H9 (cell line): ENCODE data around the gene SCN5A. TPM values are rescaled to one million over a fixed set of nuclear protein-coding genes. Genes with fewer than 3 reads are reported as not detected.

ENCODE experiments used
- DNase-seq: peaks from one replicate; pipeline ENCODE4 v3.0.0-alpha.2; 2017
- H2AFZ ChIP-seq: one replicate; pipeline ENCODE4 v1.6.1; 2013; ENCODE audit warnings: mild to moderate bottlenecking, low read length, control low read depth, moderate library complexity
- H2AK5ac ChIP-seq: 2 replicates; pipeline ENCODE4 v1.6.1; 2013; ENCODE audit warnings: low read length, control low read depth, mixed read lengths; ENCODE audit not compliant: insufficient read length
- H2BK120ac ChIP-seq: one replicate; pipeline ENCODE4 v1.6.1; 2013; ENCODE audit warnings: low read depth, mild to moderate bottlenecking, low read length, control low read depth, inconsistent platforms; ENCODE audit not compliant: poor library complexity, severe bottlenecking
- H2BK12ac ChIP-seq: 2 replicates; pipeline ENCODE4 v1.6.1; 2013; ENCODE audit warnings: low read length, control low read depth, mixed read lengths, low read depth; ENCODE audit not compliant: insufficient read length
- H2BK15ac ChIP-seq: 2 replicates; pipeline ENCODE4 v1.6.1; 2013; ENCODE audit warnings: low read depth, low read length, control low read depth
- H2BK20ac ChIP-seq: one replicate; pipeline ENCODE4 v1.6.1; 2013; ENCODE audit warnings: low read depth, mild to moderate bottlenecking, low read length, control low read depth, inconsistent platforms; ENCODE audit not compliant: poor library complexity, severe bottlenecking
- H2BK5ac ChIP-seq: 2 replicates; pipeline ENCODE4 v1.6.1; 2013; ENCODE audit warnings: low read length, control low read depth, mixed read lengths; ENCODE audit not compliant: insufficient read length
- H3K14ac ChIP-seq: 2 replicates; pipeline ENCODE4 v1.6.1; 2013; ENCODE audit warnings: low read length, control low read depth; ENCODE audit not compliant: insufficient read depth
- H3K18ac ChIP-seq: 2 replicates; pipeline ENCODE4 v1.6.1; 2013; ENCODE audit warnings: low read depth, mild to moderate bottlenecking, mixed read lengths, low read length, control low read depth; ENCODE audit not compliant: insufficient read length
- H3K23ac ChIP-seq: 2 replicates; pipeline ENCODE4 v1.6.1; 2013; ENCODE audit warnings: low read length, control low read depth, mixed read lengths, low read depth; ENCODE audit not compliant: insufficient read length
- H3K23me2 ChIP-seq: 2 replicates; pipeline ENCODE4 v1.6.1; 2013; ENCODE audit warnings: low read depth, mild to moderate bottlenecking, mixed read lengths, low read length, control low read depth; ENCODE audit not compliant: insufficient read length, poor library complexity, severe bottlenecking
- H3K27ac ChIP-seq: 2 replicates; pipeline ENCODE4 v1.5.1; 2013; ENCODE audit warnings: low read length, control low read depth, mixed read lengths, low read depth; ENCODE audit not compliant: insufficient read length
- H3K27me3 ChIP-seq: 2 replicates; pipeline ENCODE4 v1.6.1; 2013; ENCODE audit warnings: low read length, control low read depth, inconsistent platforms; ENCODE audit not compliant: insufficient read depth
- H3K4ac ChIP-seq: 2 replicates; pipeline ENCODE4 v1.6.1; 2013; ENCODE audit warnings: low read depth, mild to moderate bottlenecking, control low read depth, inconsistent platforms, low read length, moderate library complexity
- H3K4me1 ChIP-seq: 2 replicates; pipeline ENCODE4 v1.6.1; 2013; ENCODE audit warnings: low read length, control low read depth, inconsistent platforms; ENCODE audit not compliant: insufficient read depth
- H3K4me2 ChIP-seq: 2 replicates; pipeline ENCODE4 v1.6.1; 2013; ENCODE audit warnings: low read length, control low read depth, mixed read lengths; ENCODE audit not compliant: insufficient read length, insufficient read depth
- H3K56ac ChIP-seq: 2 replicates; pipeline ENCODE4 v1.6.1; 2013; ENCODE audit warnings: low read depth, mild to moderate bottlenecking, mixed read lengths, low read length, control low read depth; ENCODE audit not compliant: insufficient read length
- H3K79me1 ChIP-seq: 2 replicates; pipeline ENCODE4 v1.6.1; 2013; ENCODE audit warnings: low read depth, mild to moderate bottlenecking, moderate library complexity, low read length, control low read depth, inconsistent platforms; ENCODE audit not compliant: insufficient read depth, poor library complexity, severe bottlenecking
- H3K79me2 ChIP-seq: 2 replicates; pipeline ENCODE4 v1.6.1; 2013; ENCODE audit warnings: low read length, control low read depth, inconsistent platforms; ENCODE audit not compliant: insufficient read depth
- H3K9ac ChIP-seq: 2 replicates; pipeline ENCODE4 v1.6.1; 2013; ENCODE audit warnings: low read length, control low read depth, mixed read lengths; ENCODE audit not compliant: insufficient read length; ENCODE audit errors: extremely low read depth
- H3K9me3 ChIP-seq: one replicate; pipeline ENCODE4 v1.6.1; 2013; ENCODE audit warnings: low read depth, low read length, inconsistent platforms; ENCODE audit not compliant: control insufficient read depth
- H3T11ph ChIP-seq: one replicate; pipeline ENCODE4 v1.6.1; 2013; ENCODE audit warnings: mild to moderate bottlenecking, low read length, control low read depth, inconsistent platforms
- H4K20me1 ChIP-seq: one replicate; pipeline ENCODE4 v1.6.1; 2013; ENCODE audit not compliant: control insufficient read depth, insufficient read length, insufficient read depth
- H4K5ac ChIP-seq: 2 replicates; pipeline ENCODE4 v1.6.1; 2013; ENCODE audit warnings: low read depth, mild to moderate bottlenecking, mixed read lengths, low read length, control low read depth; ENCODE audit not compliant: insufficient read length
- H4K8ac ChIP-seq: replicated peaks from 2 replicates; pipeline ENCODE4 v1.6.1; 2013; ENCODE audit warnings: low read length, control low read depth, mixed read lengths, low read depth; ENCODE audit not compliant: insufficient read length
- H4K91ac ChIP-seq: 2 replicates; pipeline ENCODE4 v1.6.1; 2013; ENCODE audit warnings: low read depth, mild to moderate bottlenecking, moderate library complexity, mixed read lengths, low read length, control low read depth; ENCODE audit not compliant: insufficient read length
- H3K27ac Mint-ChIP-seq, 3 experiments: 2 replicates in 2 of 3; 3 replicates in 1 of 3; pipeline ENCODE4 v1.8.0; 2020 to 2021; ENCODE audit warnings: mixed read lengths in 3 of 3, mild to moderate bottlenecking in 1 of 3, moderate library complexity in 1 of 3
- H3K27me3 Mint-ChIP-seq: 2 replicates; pipeline ENCODE4 v1.8.0; 2021; ENCODE audit warnings: low read depth, mild to moderate bottlenecking, moderate library complexity, mixed read lengths
- H3K36me3 Mint-ChIP-seq, 3 experiments: 2 replicates in 2 of 3; 3 replicates in 1 of 3; pipeline ENCODE4 v1.8.0; 2020 to 2021; ENCODE audit warnings: low read depth in 3 of 3, mixed read lengths in 3 of 3; ENCODE audit not compliant: insufficient read depth in 1 of 3
- H3K4me1 Mint-ChIP-seq, 2 experiments: 2 replicates each; pipeline ENCODE4 v1.8.0; 2020; ENCODE audit warnings: mixed read lengths in 2 of 2
- H3K4me3 Mint-ChIP-seq, 2 experiments: 2 replicates in 1 of 2; 3 replicates in 1 of 2; pipeline ENCODE4 v1.8.0; 2020 to 2021; ENCODE audit warnings: mild to moderate bottlenecking in 2 of 2, mixed read lengths in 2 of 2, moderate library complexity in 1 of 2
- H3K9me3 Mint-ChIP-seq, 2 experiments: 2 replicates in 1 of 2; 3 replicates in 1 of 2; pipeline ENCODE4 v1.8.0; 2020; ENCODE audit warnings: mild to moderate bottlenecking in 2 of 2, mixed read lengths in 2 of 2, moderate library complexity in 1 of 2
- WGBS: extraction: QIAGEN DNeasy Blood & Tissue Kit; methylation state at CpG from one replicate; pipeline ENCODE4 v1.1.7; 2013; ENCODE audit warnings: missing lambda C conversion rate, low lambda C conversion rate, mixed read lengths; ENCODE audit not compliant: insufficient read length; ENCODE audit errors: extremely low coverage; 5-methylcytosine and 5-hydroxymethylcytosine counted together
- total RNA-seq: library from RNA; stranded (reverse); gene quantifications from 2 replicates; pipeline ENCODE4 v1.2.1, GENCODE V29; 2021
- TF ChIP-seq, protein P1 (sequence below): fragments of 200-600 bp; sonication (generic); conservative IDR thresholded peaks from 3 replicates; pipeline ENCODE4 v1.8.0; 2021; ENCODE audit warnings: antibody characterized with exemption, mild to moderate bottlenecking

The SCN5A gene
- total RNA-seq, 1 experiment from 2014 or later: 6.5 TPM

DNA sequence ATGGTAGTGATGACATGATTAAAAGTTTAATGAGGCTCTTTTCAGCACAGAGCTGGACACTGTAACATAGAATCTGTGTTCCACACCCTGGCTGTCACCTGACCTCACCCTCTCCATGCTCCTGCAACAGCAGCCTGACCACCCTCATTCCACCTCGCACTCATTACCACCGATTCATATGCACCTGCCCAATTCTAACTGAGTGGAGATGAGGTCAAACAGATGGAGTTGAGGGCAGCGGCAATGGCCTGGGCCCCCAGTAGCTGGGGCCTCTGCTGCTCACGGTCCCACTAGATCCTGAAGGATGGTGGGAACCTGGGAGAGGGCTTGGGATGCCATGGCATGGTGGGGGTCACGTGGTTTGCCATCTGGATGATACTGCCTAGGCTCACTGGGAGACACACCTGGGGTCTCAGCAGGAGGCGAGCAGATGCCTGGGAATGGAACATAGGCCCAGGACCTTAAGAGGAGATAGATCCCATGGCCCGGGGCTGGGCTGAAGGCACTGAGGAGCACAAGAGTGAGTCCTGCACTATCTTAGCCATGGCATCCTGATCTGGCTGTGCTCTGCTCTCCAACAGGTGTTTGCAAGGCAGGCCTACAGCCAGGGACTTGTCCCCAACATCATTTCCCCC, 1.3 kb downstream of the SCN5A start:
- Histone ChIP-seq H3K79me2 (no peaks in the 10 kb centered on the region), H2BK5ac (no peak overlapping the region), H3K4me2 (peak overlapping the region; percentile 78), H3K79me1 (no peaks in the 10 kb centered on the region), H4K20me1 (no peaks in the 10 kb centered on the region), H4K91ac (no peak overlapping the region), H3T11ph (no peak overlapping the region), H2AFZ (no peak overlapping the region), H3K4ac (no peak overlapping the region), H3K4me1 (no peaks in the 10 kb centered on the region), H2BK20ac (no peak overlapping the region), H4K5ac (no peak overlapping the region), H3K56ac (no peak overlapping the region), H2AK5ac (no peak overlapping the region), H3K27ac (no peak overlapping the region), H3K9ac (no peak overlapping the region), H2BK15ac (no peak overlapping the region), H3K23me2 (peaks cover 12% of the 10 kb centered on the region), H3K9me3 (no peaks in the 10 kb centered on the region), H2BK120ac (no peak overlapping the region), H3K27me3 (peaks cover 21% of the 10 kb centered on the region; the same call in 1 of the 2 replicates), H3K14ac (no peak overlapping the region), H2BK12ac (no peak overlapping the region), H3K23ac (no peak overlapping the region), H4K8ac (no peak overlapping the region), H3K18ac (no peak overlapping the region)
- H3K36me3 Mint-ChIP-seq: no peaks in the 10 kb centered on the region; a peak in 1 of 7 replicates
- peak overlapping the region in 1 of 2 experiments; percentile 65; a peak in 3 of 5 replicates for H3K4me3 Mint-ChIP-seq
- peaks cover 8% of the 10 kb centered on the region for H3K27me3 Mint-ChIP-seq
- peak; percentile 27 for DNase-seq
- peaks cover 10 to 11% of the 10 kb centered on the region in 2 experiments for H3K4me1 Mint-ChIP-seq
- TF ChIP-seq, protein P1, sequence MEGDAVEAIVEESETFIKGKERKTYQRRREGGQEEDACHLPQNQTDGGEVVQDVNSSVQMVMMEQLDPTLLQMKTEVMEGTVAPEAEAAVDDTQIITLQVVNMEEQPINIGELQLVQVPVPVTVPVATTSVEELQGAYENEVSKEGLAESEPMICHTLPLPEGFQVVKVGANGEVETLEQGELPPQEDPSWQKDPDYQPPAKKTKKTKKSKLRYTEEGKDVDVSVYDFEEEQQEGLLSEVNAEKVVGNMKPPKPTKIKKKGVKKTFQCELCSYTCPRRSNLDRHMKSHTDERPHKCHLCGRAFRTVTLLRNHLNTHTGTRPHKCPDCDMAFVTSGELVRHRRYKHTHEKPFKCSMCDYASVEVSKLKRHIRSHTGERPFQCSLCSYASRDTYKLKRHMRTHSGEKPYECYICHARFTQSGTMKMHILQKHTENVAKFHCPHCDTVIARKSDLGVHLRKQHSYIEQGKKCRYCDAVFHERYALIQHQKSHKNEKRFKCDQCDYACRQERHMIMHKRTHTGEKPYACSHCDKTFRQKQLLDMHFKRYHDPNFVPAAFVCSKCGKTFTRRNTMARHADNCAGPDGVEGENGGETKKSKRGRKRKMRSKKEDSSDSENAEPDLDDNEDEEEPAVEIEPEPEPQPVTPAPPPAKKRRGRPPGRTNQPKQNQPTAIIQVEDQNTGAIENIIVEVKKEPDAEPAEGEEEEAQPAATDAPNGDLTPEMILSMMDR: no peak
- no peaks in the 10 kb centered on the region for H3K9me3 Mint-ChIP-seq
- no peak overlapping the region for H3K27ac Mint-ChIP-seq
- WGBS: no CpG with 5 or more reads among the region's 7 CpGs
